Measurements from ENCODE around the gene UNG.

The UNG gene

DNA sequence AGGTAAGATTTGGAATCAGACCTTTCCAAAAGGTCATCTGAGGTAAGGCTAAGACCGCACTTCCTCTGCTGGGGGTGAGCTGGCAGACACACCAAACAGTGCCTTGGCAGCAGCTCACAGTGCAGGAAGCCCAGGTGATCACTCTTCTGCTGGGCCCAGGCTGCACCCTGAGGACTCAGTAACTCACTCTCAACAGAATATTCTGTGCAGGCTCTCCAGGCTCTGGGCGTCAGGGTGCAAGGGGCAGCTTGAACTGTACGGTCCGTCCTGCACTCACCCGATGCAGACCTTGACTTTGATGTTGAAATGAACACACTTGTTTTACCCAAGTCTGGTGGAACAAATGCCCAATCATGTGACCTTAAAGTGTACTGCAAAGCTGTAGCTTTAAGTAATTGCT lies 10.1 kb upstream of the UNG start:
- TF ChIP-seq, protein P1, sequence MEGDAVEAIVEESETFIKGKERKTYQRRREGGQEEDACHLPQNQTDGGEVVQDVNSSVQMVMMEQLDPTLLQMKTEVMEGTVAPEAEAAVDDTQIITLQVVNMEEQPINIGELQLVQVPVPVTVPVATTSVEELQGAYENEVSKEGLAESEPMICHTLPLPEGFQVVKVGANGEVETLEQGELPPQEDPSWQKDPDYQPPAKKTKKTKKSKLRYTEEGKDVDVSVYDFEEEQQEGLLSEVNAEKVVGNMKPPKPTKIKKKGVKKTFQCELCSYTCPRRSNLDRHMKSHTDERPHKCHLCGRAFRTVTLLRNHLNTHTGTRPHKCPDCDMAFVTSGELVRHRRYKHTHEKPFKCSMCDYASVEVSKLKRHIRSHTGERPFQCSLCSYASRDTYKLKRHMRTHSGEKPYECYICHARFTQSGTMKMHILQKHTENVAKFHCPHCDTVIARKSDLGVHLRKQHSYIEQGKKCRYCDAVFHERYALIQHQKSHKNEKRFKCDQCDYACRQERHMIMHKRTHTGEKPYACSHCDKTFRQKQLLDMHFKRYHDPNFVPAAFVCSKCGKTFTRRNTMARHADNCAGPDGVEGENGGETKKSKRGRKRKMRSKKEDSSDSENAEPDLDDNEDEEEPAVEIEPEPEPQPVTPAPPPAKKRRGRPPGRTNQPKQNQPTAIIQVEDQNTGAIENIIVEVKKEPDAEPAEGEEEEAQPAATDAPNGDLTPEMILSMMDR (conservative IDR thresholded peaks at IDR 0.05; ENCODE audit: low read depth) = no peak

DNA sequence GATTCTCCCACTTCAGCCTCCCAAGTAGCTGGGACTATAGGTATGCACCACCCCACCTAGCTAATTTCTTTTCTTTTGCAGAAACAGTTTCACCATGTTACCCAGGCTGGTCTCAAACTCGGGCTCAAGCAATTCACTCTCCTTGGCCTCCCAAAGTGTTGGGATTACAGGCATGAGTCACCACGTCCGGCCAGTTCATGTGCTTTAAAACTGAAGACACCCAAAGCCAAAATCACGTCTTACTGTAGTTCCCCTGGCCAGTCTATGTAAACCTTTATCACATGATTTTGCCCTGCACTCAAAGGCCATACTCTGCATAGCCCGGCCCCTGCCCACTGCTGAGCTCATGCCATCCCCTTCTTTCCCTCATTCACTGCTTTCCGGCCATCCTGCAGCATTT lies 8.6 kb upstream of the UNG start:
- DNase-seq (ENCODE audit: low spot score) = no peak
- POLR2A ChIA-PET (ENCODE audit: low non-redundant PET) = no interaction called here
- TF ChIP-seq, protein P1 (conservative IDR thresholded peaks at IDR 0.05; ENCODE audit: low read depth) = no peak
- CTCF ChIA-PET = no interaction called here
- peak overlapping the region; percentile 58 for H3K27ac ChIP-seq

More for the DNA sequence above, 10.1 kb upstream of the UNG start:
- CTCF ChIA-PET = interaction anchor here (0.6 kb wide), 3 partner anchors 14 to 161 kb away, joined by 3 to 4 read pairs (median 3); no protein-coding TSS in a partner anchor
- H3K27ac ChIP-seq = peak overlapping the region; percentile 48
- POLR2A ChIA-PET (ENCODE audit: low non-redundant PET) = no interaction called here
- no peak for DNase-seq (ENCODE audit: low spot score)

DNA sequence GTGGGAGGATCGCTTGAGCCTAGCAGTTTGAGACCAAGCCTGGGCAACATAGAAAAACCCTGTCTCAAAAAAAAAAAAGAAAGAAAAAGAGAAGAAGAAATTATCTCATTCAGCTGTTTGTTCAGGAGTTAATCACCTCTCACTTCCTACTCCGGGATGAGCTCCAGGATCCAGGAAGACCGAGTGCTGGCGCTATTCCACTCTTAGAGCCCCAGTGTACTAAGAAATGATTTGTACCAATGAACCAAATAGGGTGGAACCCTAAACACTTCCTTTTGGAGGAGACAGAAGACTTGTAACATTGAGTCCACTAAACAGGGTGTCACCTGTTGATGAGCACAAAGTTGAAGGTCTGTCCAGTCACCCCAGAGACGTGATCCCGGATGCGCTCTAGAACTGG lies 7.7 kb upstream of the UNG start:
- CTCF ChIA-PET = interaction anchor here (0.7 kb wide), 1 partner anchor 150 kb away, joined by 8 read pairs; no protein-coding TSS in a partner anchor
- POLR2A ChIA-PET (ENCODE audit: low non-redundant PET) = no interaction called here
- DNase-seq (ENCODE audit: low spot score) = no peak
- peak overlapping the region; percentile 58 for H3K27ac ChIP-seq
- TF ChIP-seq, protein P1 (conservative IDR thresholded peaks at IDR 0.05; ENCODE audit: low read depth) = no peak

DNA sequence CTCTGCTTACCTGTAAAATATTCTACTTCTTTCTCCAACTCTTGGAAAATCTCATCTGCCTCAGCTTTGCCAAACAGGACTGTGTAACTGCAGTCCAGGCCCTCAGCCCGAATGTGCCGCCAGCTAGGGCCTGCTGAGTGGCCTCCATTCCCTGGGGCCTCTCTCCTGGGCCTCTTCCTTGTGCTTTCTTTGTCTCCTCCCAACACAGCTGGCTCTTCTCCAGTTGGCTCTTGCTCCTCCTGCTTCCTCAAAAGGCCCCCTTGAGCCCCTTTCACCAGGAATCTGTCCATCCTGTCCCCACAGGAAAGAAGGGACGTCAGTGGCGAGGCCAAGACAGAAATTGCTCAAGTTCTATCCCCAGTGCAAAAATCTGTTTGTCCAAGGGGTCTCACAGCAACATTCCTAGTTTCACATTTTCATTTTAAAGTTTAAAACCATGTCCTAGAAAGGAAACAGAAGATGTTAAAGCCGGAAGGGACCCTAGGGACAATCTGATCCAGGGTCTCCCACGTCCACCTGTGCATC lies 4.8 kb upstream of the UNG start:
- DNase-seq (ENCODE audit: low spot score) = no peak
- CTCF ChIA-PET = interaction anchor here (0.5 to 1.0 kb wide), 12 partner anchors 10 to 1419 kb away, joined by 3 to 6 read pairs (median 4); no protein-coding TSS in a partner anchor

DNA sequence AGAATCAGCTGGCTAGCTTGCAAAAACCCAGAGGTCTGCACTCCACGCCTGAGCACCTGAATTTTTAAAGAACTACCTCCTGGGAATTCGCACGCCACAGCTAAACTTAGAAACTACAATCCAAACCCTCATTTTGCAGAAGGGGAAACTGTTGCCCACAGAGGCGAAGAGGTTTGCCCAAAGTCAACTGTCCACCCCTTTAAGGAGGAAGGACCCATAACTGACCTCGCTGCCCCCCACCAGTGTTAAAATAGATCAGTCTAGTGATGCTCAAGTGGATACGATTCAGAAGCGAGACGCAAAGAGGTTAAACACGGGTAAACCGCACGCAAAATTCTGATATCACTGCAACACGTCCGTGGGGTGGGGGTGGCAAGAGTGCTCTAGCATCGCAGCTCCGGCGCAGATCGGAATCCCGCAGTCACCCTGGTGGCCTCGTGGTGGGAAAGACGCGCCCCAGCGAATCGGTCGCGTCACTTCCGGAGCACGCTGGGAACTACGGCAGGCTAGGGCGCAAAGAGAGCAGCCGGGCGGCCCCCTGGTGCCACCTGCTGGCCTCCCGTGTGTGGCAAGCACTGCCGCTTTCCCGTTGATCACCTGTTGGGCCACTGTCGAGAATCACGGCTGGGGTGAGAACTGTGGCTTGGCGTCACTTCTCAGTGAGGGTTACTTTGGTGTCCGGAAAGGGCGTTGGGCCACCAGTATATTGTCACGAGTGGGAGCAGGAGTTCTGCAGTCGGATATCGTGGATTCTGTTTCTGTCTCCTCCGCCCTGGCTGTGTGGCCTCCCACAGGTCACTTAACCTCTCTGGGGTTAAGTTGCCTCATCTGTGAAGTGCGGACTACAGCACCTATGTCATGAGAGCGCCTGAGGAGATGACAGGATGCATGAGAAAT lies 4.1 kb upstream of the UNG start, which contains the start of gene ALKBH2:
Gene ALKBH2 (minus strand): TSS at position 451 of the 897 bp plus-strand sequence. CDS start 686 bp downstream, outside the sequence.
- TF ChIP-seq, protein P1 (conservative IDR thresholded peaks at IDR 0.05; ENCODE audit: low read depth) = peak; percentile 97
- POLR2A ChIA-PET (ENCODE audit: low non-redundant PET) = no interaction called here
- CTCF ChIA-PET = interaction anchor here (0.5 to 1.0 kb wide), 16 partner anchors 10 to 1153 kb away, joined by 3 to 6 read pairs (median 4); no protein-coding TSS in a partner anchor
- peak; percentile 84 for DNase-seq (ENCODE audit: low spot score)
- H3K27ac ChIP-seq = peak within 1 kb of the TSS; percentile 59

More for the DNA sequence above, 4.8 kb upstream of the UNG start:
- peak overlapping the region; percentile 59 for H3K27ac ChIP-seq
- POLR2A ChIA-PET (ENCODE audit: low non-redundant PET) = no interaction called here
- TF ChIP-seq, protein P1 (conservative IDR thresholded peaks at IDR 0.05; ENCODE audit: low read depth) = no peak

DNA sequence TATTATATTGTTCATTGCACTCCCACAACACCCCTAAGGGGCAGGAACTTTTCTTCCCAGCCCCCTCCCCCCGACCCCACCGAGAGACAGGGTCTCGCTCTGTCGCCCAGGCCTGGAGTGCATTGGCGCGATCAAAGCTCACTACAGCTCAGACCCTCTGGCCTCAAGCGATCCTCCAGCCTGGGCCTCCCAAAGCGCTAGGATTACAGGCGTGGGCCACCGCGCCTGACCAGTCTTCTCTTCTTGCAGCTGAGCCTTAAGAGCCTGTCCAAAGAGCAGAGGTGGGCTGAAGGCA lies 310 bp upstream of the UNG start:
- no peak for DNase-seq (ENCODE audit: low spot score)
- H3K27ac ChIP-seq = peak overlapping the region; percentile 90
- TF ChIP-seq, protein P1 (conservative IDR thresholded peaks at IDR 0.05; ENCODE audit: low read depth) = no peak
- CTCF ChIA-PET = interaction anchor here (0.6 kb wide), 2 partner anchors 11 to 282 kb away, joined by 3 read pairs; no protein-coding TSS in a partner anchor
- POLR2A ChIA-PET (ENCODE audit: low non-redundant PET) = no interaction called here

Measured in RWPE1 (cell line).